Measurements from ENCODE around the gene TRPM3.

DNA sequence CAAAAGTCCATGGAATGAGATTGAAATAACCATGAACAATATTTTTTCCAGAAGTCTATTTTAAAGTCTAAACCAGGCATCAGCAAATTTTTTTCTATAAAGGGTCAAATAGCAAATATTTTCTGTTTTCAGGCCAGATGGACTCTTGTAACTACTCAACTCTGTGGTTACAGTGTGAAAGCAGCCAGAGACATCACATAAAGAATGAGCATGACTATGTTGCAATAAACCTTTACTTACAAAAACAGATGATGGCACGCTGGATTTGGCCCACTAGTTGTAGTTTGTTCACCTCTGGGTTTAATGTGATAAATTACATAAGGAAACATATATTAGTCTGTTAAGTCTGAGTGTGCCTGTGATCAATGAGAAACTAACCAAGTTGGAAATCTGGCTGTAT is 319.2 kb downstream of the TRPM3 start:
- TF ChIP-seq ASH2L (IDR thresholded peaks at IDR 0.05; ENCODE audit: insufficient read length, low read depth, low read length), result no peak
- TF ChIP-seq, protein P1, sequence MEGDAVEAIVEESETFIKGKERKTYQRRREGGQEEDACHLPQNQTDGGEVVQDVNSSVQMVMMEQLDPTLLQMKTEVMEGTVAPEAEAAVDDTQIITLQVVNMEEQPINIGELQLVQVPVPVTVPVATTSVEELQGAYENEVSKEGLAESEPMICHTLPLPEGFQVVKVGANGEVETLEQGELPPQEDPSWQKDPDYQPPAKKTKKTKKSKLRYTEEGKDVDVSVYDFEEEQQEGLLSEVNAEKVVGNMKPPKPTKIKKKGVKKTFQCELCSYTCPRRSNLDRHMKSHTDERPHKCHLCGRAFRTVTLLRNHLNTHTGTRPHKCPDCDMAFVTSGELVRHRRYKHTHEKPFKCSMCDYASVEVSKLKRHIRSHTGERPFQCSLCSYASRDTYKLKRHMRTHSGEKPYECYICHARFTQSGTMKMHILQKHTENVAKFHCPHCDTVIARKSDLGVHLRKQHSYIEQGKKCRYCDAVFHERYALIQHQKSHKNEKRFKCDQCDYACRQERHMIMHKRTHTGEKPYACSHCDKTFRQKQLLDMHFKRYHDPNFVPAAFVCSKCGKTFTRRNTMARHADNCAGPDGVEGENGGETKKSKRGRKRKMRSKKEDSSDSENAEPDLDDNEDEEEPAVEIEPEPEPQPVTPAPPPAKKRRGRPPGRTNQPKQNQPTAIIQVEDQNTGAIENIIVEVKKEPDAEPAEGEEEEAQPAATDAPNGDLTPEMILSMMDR (CRISPR knock-in tag; IDR thresholded peaks at IDR 0.05), result no peak

Measured in HepG2 (cell line).